ENCODE measurements around the gene LMAN2L.
A peak's percentile ranks its signal among the peaks of the same experiment; 100 is the strongest.

Gene LMAN2L

DNA sequence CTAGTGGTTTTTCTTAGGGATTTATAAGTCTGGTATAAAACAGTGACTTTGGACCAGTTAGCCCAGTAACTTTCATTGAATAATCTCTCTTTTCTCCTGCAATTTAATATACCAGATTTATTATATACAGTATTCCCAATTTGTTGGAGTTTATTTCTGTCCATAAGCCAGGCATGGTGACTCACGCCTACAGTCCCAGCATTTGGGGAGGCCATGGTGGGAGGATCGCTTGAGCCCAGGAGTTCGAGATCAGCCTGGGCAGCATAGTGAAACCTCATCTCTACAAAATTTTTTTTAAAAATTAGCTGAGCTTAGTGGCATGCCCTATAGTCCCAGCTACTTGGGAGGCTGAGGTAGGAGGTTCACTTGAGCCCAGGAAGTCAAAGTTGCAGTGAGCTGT is 47.5 kb upstream of the LMAN2L start:
- H3K4me2 ChIP-seq (ENCODE audit: low read length, poor library complexity, severe bottlenecking): no peak overlapping the region
- 90% methylated on average over 2 of the region's 3 CpGs for WGBS

GRCh38 chr2:96783388-96783787 is 43.5 kb upstream of the LMAN2L start:
- no peak overlapping the region for H3K9ac ChIP-seq (ENCODE audit: low read length)
- no peak overlapping the region for H2BK15ac ChIP-seq (ENCODE audit: low read depth, poor library complexity, severe bottlenecking)
- no peak overlapping the region for H3K4me2 ChIP-seq (ENCODE audit: low read length, poor library complexity, severe bottlenecking)
- no peak overlapping the region for H3K4ac ChIP-seq (ENCODE audit: low read depth in 1 of 2, low read length in 2 of 2)
- H2BK12ac ChIP-seq (ENCODE audit: low read length in 2 of 2): no peak overlapping the region
- H3K9me3 ChIP-seq (ENCODE audit: control insufficient read depth, low read length): no peaks in the 10 kb centered on the region
- no peaks in the 10 kb centered on the region for H3K36me3 ChIP-seq (ENCODE audit: control insufficient read depth in 1 of 2, insufficient read depth in 2 of 2, low read depth in 1 of 2, low read length in 2 of 2)
- no peak overlapping the region for H3K23ac ChIP-seq (ENCODE audit: low read length in 2 of 2)
- peaks cover 4% of the 10 kb centered on the region for H3K4me1 ChIP-seq (ENCODE audit: control insufficient read depth, insufficient read depth, low read depth, low read length)
- no peak overlapping the region for H2AK5ac ChIP-seq (ENCODE audit: low read length, severe bottlenecking)
- H3K18ac ChIP-seq (ENCODE audit: low read depth in 1 of 2, low read length in 2 of 2): no peak overlapping the region
- H4K8ac ChIP-seq (ENCODE audit: low read length): no peak overlapping the region
- H3K27me3 ChIP-seq (ENCODE audit: control insufficient read depth in 1 of 2, insufficient read depth in 1 of 2, low read length in 2 of 2): no peaks in the 10 kb centered on the region
- WGBS: 89% methylated on average over 4 of the region's 4 CpGs
- no peak overlapping the region for H2AFZ ChIP-seq (ENCODE audit: low read depth, low read length)
- H3K14ac ChIP-seq (ENCODE audit: low read length in 2 of 2): no peak overlapping the region
- no peak overlapping the region for H3K27ac ChIP-seq (ENCODE audit: low read length, poor library complexity, severe bottlenecking)
- H2BK120ac ChIP-seq (ENCODE audit: low read depth, low read length): no peak overlapping the region
- H3K79me1 ChIP-seq (replicated peaks; ENCODE audit: low read length, poor library complexity, severe bottlenecking): peaks cover 2% of the 10 kb centered on the region
- H2BK5ac ChIP-seq (ENCODE audit: low read depth, low read length, poor library complexity, severe bottlenecking): no peak overlapping the region
- DNase-seq: no peak
- H3K4me3 ChIP-seq (ENCODE audit: insufficient read depth in 1 of 2, low read depth in 1 of 2, low read length in 2 of 2): no peak overlapping the region
- H4K91ac ChIP-seq (ENCODE audit: low read length): no peak overlapping the region

More for the DNA sequence above, 47.5 kb upstream of the LMAN2L start:
- no peak overlapping the region for H3K23ac ChIP-seq (ENCODE audit: low read length in 2 of 2)
- no peak overlapping the region for H2BK12ac ChIP-seq (ENCODE audit: low read length in 2 of 2)
- no peak overlapping the region for H2AK5ac ChIP-seq (ENCODE audit: low read length, severe bottlenecking)
- no peak overlapping the region for H4K8ac ChIP-seq (ENCODE audit: low read length)
- H3K4me1 ChIP-seq (ENCODE audit: control insufficient read depth, insufficient read depth, low read depth, low read length): peaks cover 9% of the 10 kb centered on the region
- no peak overlapping the region for H3K4ac ChIP-seq (ENCODE audit: low read depth in 1 of 2, low read length in 2 of 2)
- H3K14ac ChIP-seq (ENCODE audit: low read length in 2 of 2): no peak overlapping the region
- no peaks in the 10 kb centered on the region for H3K9me3 ChIP-seq (ENCODE audit: control insufficient read depth, low read length)
- H3K27me3 ChIP-seq (ENCODE audit: control insufficient read depth in 1 of 2, insufficient read depth in 1 of 2, low read length in 2 of 2): no peaks in the 10 kb centered on the region
- H2AFZ ChIP-seq (ENCODE audit: low read depth, low read length): no peak overlapping the region
- H3K79me1 ChIP-seq (replicated peaks; ENCODE audit: low read length, poor library complexity, severe bottlenecking): peaks cover 12% of the 10 kb centered on the region
- no peak overlapping the region for H4K91ac ChIP-seq (ENCODE audit: low read length)
- H2BK5ac ChIP-seq (ENCODE audit: low read depth, low read length, poor library complexity, severe bottlenecking): no peak overlapping the region
- no peak for DNase-seq
- no peak overlapping the region for H3K4me3 ChIP-seq (ENCODE audit: insufficient read depth in 1 of 2, low read depth in 1 of 2, low read length in 2 of 2)
- no peak overlapping the region for H2BK120ac ChIP-seq (ENCODE audit: low read depth, low read length)
- H3K18ac ChIP-seq (ENCODE audit: low read depth in 1 of 2, low read length in 2 of 2): no peak overlapping the region
- H3K36me3 ChIP-seq (ENCODE audit: control insufficient read depth in 1 of 2, insufficient read depth in 2 of 2, low read depth in 1 of 2, low read length in 2 of 2): no peaks in the 10 kb centered on the region
- H3K27ac ChIP-seq (ENCODE audit: low read length, poor library complexity, severe bottlenecking): no peak overlapping the region
- no peak overlapping the region for H2BK15ac ChIP-seq (ENCODE audit: low read depth, poor library complexity, severe bottlenecking)
- H3K9ac ChIP-seq (ENCODE audit: low read length): no peak overlapping the region

DNA sequence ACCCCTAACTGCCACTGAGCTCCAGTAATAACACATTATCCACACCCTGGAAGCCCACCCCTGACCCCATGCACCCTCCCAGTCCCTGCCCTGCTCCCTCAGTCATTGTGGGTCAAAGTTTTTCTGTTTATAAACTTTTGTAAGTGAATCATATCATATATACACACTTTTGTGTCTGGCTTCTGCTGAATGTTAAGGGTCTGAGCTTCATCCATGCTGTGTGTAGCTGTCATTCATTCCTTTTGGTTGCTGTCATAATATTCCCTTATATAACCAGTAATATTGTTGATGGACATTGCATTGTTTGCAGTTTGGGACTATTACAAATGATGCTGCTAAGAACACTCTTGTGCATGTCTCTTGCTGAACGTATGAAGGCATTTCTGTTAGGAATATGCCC is 35.3 kb upstream of the LMAN2L start:
- no peak overlapping the region for H2AK5ac ChIP-seq (ENCODE audit: low read length, severe bottlenecking)
- no peak overlapping the region for H3K27ac ChIP-seq (ENCODE audit: low read length, poor library complexity, severe bottlenecking)
- H4K8ac ChIP-seq (ENCODE audit: low read length): no peak overlapping the region
- H2BK5ac ChIP-seq (ENCODE audit: low read depth, low read length, poor library complexity, severe bottlenecking): no peak overlapping the region
- no peak overlapping the region for H3K23ac ChIP-seq (ENCODE audit: low read length in 2 of 2)
- H3K14ac ChIP-seq (ENCODE audit: low read length in 2 of 2): no peak overlapping the region
- no peak overlapping the region for H2BK12ac ChIP-seq (ENCODE audit: low read length in 2 of 2)
- no peak overlapping the region for H2BK15ac ChIP-seq (ENCODE audit: low read depth, poor library complexity, severe bottlenecking)
- no peak overlapping the region for H3K9ac ChIP-seq (ENCODE audit: low read length)
- DNase-seq: peak; percentile 20
- H3K9me3 ChIP-seq (ENCODE audit: control insufficient read depth, low read length): no peaks in the 10 kb centered on the region
- H3K36me3 ChIP-seq (ENCODE audit: control insufficient read depth in 1 of 2, insufficient read depth in 2 of 2, low read depth in 1 of 2, low read length in 2 of 2): peaks cover 0 to 14% of the 10 kb centered on the region in 2 experiments
- no peak overlapping the region for H2BK120ac ChIP-seq (ENCODE audit: low read depth, low read length)
- H2AFZ ChIP-seq (ENCODE audit: low read depth, low read length): no peak overlapping the region
- no peak overlapping the region for H3K18ac ChIP-seq (ENCODE audit: low read depth in 1 of 2, low read length in 2 of 2)
- peaks cover 6% of the 10 kb centered on the region for H3K4me1 ChIP-seq (ENCODE audit: control insufficient read depth, insufficient read depth, low read depth, low read length)
- H3K4ac ChIP-seq (ENCODE audit: low read depth in 1 of 2, low read length in 2 of 2): no peak overlapping the region
- no peak overlapping the region for H4K91ac ChIP-seq (ENCODE audit: low read length)
- WGBS: 87% methylated on average over 1 of the region's 1 CpG
- no peak overlapping the region for H3K4me2 ChIP-seq (ENCODE audit: low read length, poor library complexity, severe bottlenecking)
- no peak overlapping the region for H3K4me3 ChIP-seq (ENCODE audit: insufficient read depth in 1 of 2, low read depth in 1 of 2, low read length in 2 of 2)
- peaks cover 20% of the 10 kb centered on the region for H3K79me1 ChIP-seq (replicated peaks; ENCODE audit: low read length, poor library complexity, severe bottlenecking)
- no peaks in the 10 kb centered on the region for H3K27me3 ChIP-seq (ENCODE audit: control insufficient read depth in 1 of 2, insufficient read depth in 1 of 2, low read length in 2 of 2)

DNA sequence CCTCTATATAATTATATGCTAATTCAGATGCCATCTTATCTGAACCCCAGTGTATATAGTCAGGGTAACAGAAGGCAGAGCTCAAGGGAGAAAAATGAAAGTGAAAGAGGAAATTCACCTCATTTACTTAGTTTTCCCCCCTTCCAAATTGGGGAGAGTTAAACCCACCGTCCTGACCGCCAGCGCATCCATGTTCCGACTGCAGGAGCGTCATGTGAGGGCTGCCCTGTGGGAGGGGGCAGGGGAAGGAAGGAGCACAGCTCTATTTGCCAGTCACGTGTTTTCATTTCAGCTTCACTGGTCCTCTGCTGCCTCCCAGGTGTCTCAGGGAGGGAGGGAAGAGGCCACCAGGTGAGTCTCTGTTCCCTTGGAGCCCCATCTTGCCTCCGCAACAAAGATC is 34.1 kb upstream of the LMAN2L start:
- H4K8ac ChIP-seq (ENCODE audit: low read length): peak overlapping the region; percentile 45
- no peak overlapping the region for H2BK15ac ChIP-seq (ENCODE audit: low read depth, poor library complexity, severe bottlenecking)
- H3K9me3 ChIP-seq (ENCODE audit: control insufficient read depth, low read length): no peaks in the 10 kb centered on the region
- H2BK5ac ChIP-seq (ENCODE audit: low read depth, low read length, poor library complexity, severe bottlenecking): no peak overlapping the region
- H2BK120ac ChIP-seq (ENCODE audit: low read depth, low read length): no peak overlapping the region
- peaks cover 27% of the 10 kb centered on the region for H3K79me1 ChIP-seq (replicated peaks; ENCODE audit: low read length, poor library complexity, severe bottlenecking)
- H3K14ac ChIP-seq (ENCODE audit: low read length in 2 of 2): peak overlapping the region in 1 of 2 experiments; percentile 64
- no peaks in the 10 kb centered on the region for H3K27me3 ChIP-seq (ENCODE audit: control insufficient read depth in 1 of 2, insufficient read depth in 1 of 2, low read length in 2 of 2)
- peak overlapping the region; percentile 10 to 21 for H3K18ac ChIP-seq (ENCODE audit: low read depth in 1 of 2, low read length in 2 of 2)
- WGBS: 83% methylated on average over 7 of the region's 7 CpGs
- no peak overlapping the region for H3K23ac ChIP-seq (ENCODE audit: low read length in 2 of 2)
- no peak overlapping the region for H3K4me2 ChIP-seq (ENCODE audit: low read length, poor library complexity, severe bottlenecking)
- no peak overlapping the region for H2AK5ac ChIP-seq (ENCODE audit: low read length, severe bottlenecking)
- no peak overlapping the region for H3K27ac ChIP-seq (ENCODE audit: low read length, poor library complexity, severe bottlenecking)
- peak overlapping the region in 1 of 2 experiments; percentile 93 for H3K4ac ChIP-seq (ENCODE audit: low read depth in 1 of 2, low read length in 2 of 2)
- H3K36me3 ChIP-seq (ENCODE audit: control insufficient read depth in 1 of 2, insufficient read depth in 2 of 2, low read depth in 1 of 2, low read length in 2 of 2): peaks cover 0 to 15% of the 10 kb centered on the region in 2 experiments
- H2BK12ac ChIP-seq (ENCODE audit: low read length in 2 of 2): no peak overlapping the region
- H3K4me1 ChIP-seq (ENCODE audit: control insufficient read depth, insufficient read depth, low read depth, low read length): peaks cover 8% of the 10 kb centered on the region
- H4K91ac ChIP-seq (ENCODE audit: low read length): peak overlapping the region; percentile 78
- no peak overlapping the region for H2AFZ ChIP-seq (ENCODE audit: low read depth, low read length)
- peak; percentile 13 for DNase-seq
- H3K9ac ChIP-seq (ENCODE audit: low read length): no peak overlapping the region
- no peak overlapping the region for H3K4me3 ChIP-seq (ENCODE audit: insufficient read depth in 1 of 2, low read depth in 1 of 2, low read length in 2 of 2)
